Thoracic aorta (tissue), 2 donors: ENCODE data around the gene SMTNL1. TPM values are rescaled to one million over a fixed set of nuclear protein-coding genes. Genes with fewer than 3 reads are reported as not detected.
"Not testable (repeated sequence)": the region's sequence is repeated elsewhere in the genome, so short reads cannot be mapped to it uniquely, and the experiment has no call there.

Experiments used
- ATAC-seq: fragments of 150-250 bp; one replicate; pipeline ENCODE4 v1.8.0; 2017; ENCODE audit warnings: low read depth; ENCODE audit not compliant: insufficient number of reproducible peaks, low FRiP score
- DNase-seq: peaks from one replicate; pipeline ENCODE4 v3.0.0-alpha.2; 2020; ENCODE audit warnings: low spot score
- H3K27ac ChIP-seq, 2 donors: fragments of 200-600 bp; sonication (generic); 1 replicate in 1 of 2; 2 replicates in 1 of 2; pipeline ENCODE4 v1.5.1; 2016; ENCODE audit warnings: mild to moderate bottlenecking in 2 of 2, moderate library complexity in 2 of 2
- H3K27me3 ChIP-seq: fragments of 200-600 bp; sonication (generic); replicated peaks from 2 replicates; pipeline ENCODE4 v1.6.0; 2016; ENCODE audit warnings: mild to moderate bottlenecking; ENCODE audit not compliant: insufficient read depth
- H3K36me3 ChIP-seq: fragments of 200-600 bp; sonication (generic); one replicate; pipeline ENCODE4 v1.5.1; 2016
- H3K4me1 ChIP-seq, 2 donors: fragments of 200-600 bp; sonication (generic); 1 replicate in 1 of 2; 2 replicates in 1 of 2; pipeline versions ENCODE4 v1.5.1 to v1.6.0; 2016; ENCODE audit warnings: low read depth in 2 of 2, mild to moderate bottlenecking in 1 of 2; ENCODE audit not compliant: control insufficient read depth in 1 of 2
- H3K4me3 ChIP-seq: fragments of 200-600 bp; sonication (generic); 2 replicates; pipeline ENCODE4 v1.5.1; 2016; ENCODE audit warnings: mild to moderate bottlenecking
- H3K9me3 ChIP-seq: fragments of 200-600 bp; sonication (generic); 2 replicates; pipeline ENCODE4 v1.5.1; 2016
- CTCF ChIP-seq: fragments of 200-600 bp; sonication (generic); IDR thresholded peaks from one replicate; pipeline ENCODE4 v1.5.1; 2019; ENCODE audit warnings: antibody characterized with exemption
- total RNA-seq, 2 donors: library from RNA; depleted of rRNA; stranded (reverse); fragments of >200 nt; gene quantifications; one replicate each; pipeline versions ENCODE4 v1.1.0 to v1.2.3, GENCODE V29; 2016

Gene SMTNL1
- total RNA-seq, 2 donors from 2014 or later = not detected

- Histone ChIP-seq H3K27ac (no peak overlapping the region), H3K36me3 (no peaks in the 10 kb centered on the region), H3K27me3 (no peaks in the 10 kb centered on the region), H3K4me3 (no peak overlapping the region), H3K4me1 (peaks cover 6 to 9% of the 10 kb centered on the region in 2 donors), H3K9me3 (no peaks in the 10 kb centered on the region)
- no peak for ATAC-seq
- TF ChIP-seq CTCF = peak; percentile 94
- no peak for DNase-seq
These were observed 10.3 kb upstream of the SMTNL1 start for GRCh38 chr11:57527056-57527631.

- no peak for TF ChIP-seq CTCF
- Histone ChIP-seq H3K27ac (no peak overlapping the region), H3K9me3 (no peaks in the 10 kb centered on the region), H3K4me3 (no peak overlapping the region), H3K4me1 (peaks cover 6 to 9% of the 10 kb centered on the region in 2 donors), H3K27me3 (no peaks in the 10 kb centered on the region), H3K36me3 (no peaks in the 10 kb centered on the region)
- DNase-seq = no peak
- no peak for ATAC-seq
These were observed 8.4 kb upstream of the SMTNL1 start for GRCh38 chr11:57529012-57529411.

- DNase-seq = no peak
- H3K27me3 ChIP-seq = no peaks in the 10 kb centered on the region
- no peak for TF ChIP-seq CTCF
- no peak for ATAC-seq
- peak overlapping the region; percentile 7 to 44 for H3K27ac ChIP-seq
- H3K4me3 ChIP-seq = peak overlapping the region; percentile 77
- no peaks in the 10 kb centered on the region for H3K9me3 ChIP-seq
- H3K4me1 ChIP-seq = peaks cover 6 to 9% of the 10 kb centered on the region in 2 donors
- no peaks in the 10 kb centered on the region for H3K36me3 ChIP-seq
These were observed 7.2 kb upstream of the SMTNL1 start for GRCh38 chr11:57530215-57530595.

- Histone ChIP-seq H3K4me3 (peak within 1 kb of the TSS; percentile 77), H3K27ac (peak within 1 kb of the TSS; percentile 7 to 44), H3K4me1 (peaks cover 6 to 9% of the 10 kb centered on the region in 2 donors), H3K9me3 (no peaks in the 10 kb centered on the region), H3K36me3 (no peaks in the 10 kb centered on the region), H3K27me3 (no peaks in the 10 kb centered on the region)
- peak; percentile 80 for ATAC-seq
- TF ChIP-seq CTCF = no peak
- peak; percentile 84 for DNase-seq
These were observed 6.5 kb upstream of the SMTNL1 start, which contains the start of gene TIMM10 for GRCh38 chr11:57530596-57531507. Gene TIMM10, minus strand, starts transcription at chr11:57530754. Its CDS starts 565 bp downstream, at chr11:57530189.

GRCh38 chr11:57534449-57534848, 2.9 kb upstream of the SMTNL1 start:
- not testable (repeated sequence) for H3K27me3 ChIP-seq, H3K4me3 ChIP-seq, H3K9me3 ChIP-seq, H3K36me3 ChIP-seq, ATAC-seq, H3K4me1 ChIP-seq, DNase-seq, H3K27ac ChIP-seq
